Endodermal cell (in vitro differentiated cells): ENCODE data around the gene GARS1. TPM values are rescaled to one million over a fixed set of nuclear protein-coding genes. Genes with fewer than 3 reads are reported as not detected.

Experiments used
- DNase-seq: peaks from one replicate; pipeline ENCODE4 v3.0.0-alpha.2; 2017
- H3K27ac ChIP-seq: 2 replicates; pipeline ENCODE4 v1.5.1; 2013; ENCODE audit warnings: mild to moderate bottlenecking, low read depth, low read length, moderate library complexity
- H3K27me3 ChIP-seq: 2 replicates; pipeline ENCODE4 v1.6.1; 2013; ENCODE audit warnings: mild to moderate bottlenecking, low read length, moderate library complexity; ENCODE audit not compliant: insufficient read depth, control insufficient read depth, poor library complexity, severe bottlenecking
- H3K36me3 ChIP-seq: 2 replicates; pipeline ENCODE4 v1.7.0; 2013; ENCODE audit warnings: mild to moderate bottlenecking, low read length, moderate library complexity; ENCODE audit not compliant: control insufficient read depth, insufficient read depth
- H3K4me1 ChIP-seq: one replicate; pipeline ENCODE4 v1.7.0; 2013; ENCODE audit warnings: low read length; ENCODE audit not compliant: control insufficient read depth, insufficient read depth
- H3K4me3 ChIP-seq: 2 replicates; pipeline ENCODE4 v1.5.1; 2013; ENCODE audit warnings: mild to moderate bottlenecking, low read length, moderate library complexity
- H3K9ac ChIP-seq: 2 replicates; pipeline ENCODE4 v1.6.1; 2013; ENCODE audit warnings: mild to moderate bottlenecking, low read length, moderate library complexity; ENCODE audit not compliant: poor library complexity, severe bottlenecking; ENCODE audit errors: extremely low read depth
- H3K9me3 ChIP-seq: 2 replicates; pipeline ENCODE4 v1.6.1; 2013; ENCODE audit warnings: mild to moderate bottlenecking, low read length, moderate library complexity; ENCODE audit not compliant: control insufficient read depth
- H3K27ac Mint-ChIP-seq: 2 replicates; pipeline ENCODE4 v1.8.0; 2020; ENCODE audit warnings: mixed read lengths
- H3K27me3 Mint-ChIP-seq: 2 replicates; pipeline ENCODE4 v1.8.0; 2021; ENCODE audit warnings: mild to moderate bottlenecking, mixed read lengths; ENCODE audit not compliant: insufficient read depth
- H3K36me3 Mint-ChIP-seq: 2 replicates; pipeline ENCODE4 v1.8.0; 2020; ENCODE audit warnings: low read depth, mixed read lengths
- H3K4me1 Mint-ChIP-seq: 2 replicates; pipeline ENCODE4 v1.8.0; 2020; ENCODE audit warnings: mixed read lengths
- H3K4me3 Mint-ChIP-seq: 2 replicates; pipeline ENCODE4 v1.8.0; 2020; ENCODE audit warnings: mild to moderate bottlenecking, moderate library complexity, mixed read lengths
- H3K9me3 Mint-ChIP-seq: 2 replicates; pipeline ENCODE4 v1.8.0; 2020; ENCODE audit warnings: mild to moderate bottlenecking, mixed read lengths
- CTCF ChIP-seq: fragments of 200-600 bp; sonication (generic); conservative IDR thresholded peaks from 2 replicates; pipeline ENCODE4 v1.5.0; 2021; ENCODE audit warnings: antibody characterized with exemption, mild to moderate bottlenecking
- WGBS, 2 experiments: methylation state at CpG; one replicate each; pipeline versions ENCODE4 v1.1.5 to v1.1.7; 2013; ENCODE audit warnings: missing lambda C conversion rate in 2 of 2, mixed read lengths in 1 of 2; ENCODE audit not compliant: insufficient coverage in 1 of 2, insufficient read length in 1 of 2; 5-methylcytosine and 5-hydroxymethylcytosine counted together
- total RNA-seq, 2 donors: library from RNA; stranded (reverse); fragmentation: NEBNext Ultra II Directional in 1 of 2; extraction: Animal tissue kit (Norgen Biotek cat#: 25700) in 1 of 2; gene quantifications; 2 replicates in 1 of 2; 3 replicates in 1 of 2; pipeline ENCODE4 v1.2.1, GENCODE V29; 2021

GARS1 gene
- total RNA-seq, 2 donors from 2014 or later, result 113 to 121 TPM

DNA sequence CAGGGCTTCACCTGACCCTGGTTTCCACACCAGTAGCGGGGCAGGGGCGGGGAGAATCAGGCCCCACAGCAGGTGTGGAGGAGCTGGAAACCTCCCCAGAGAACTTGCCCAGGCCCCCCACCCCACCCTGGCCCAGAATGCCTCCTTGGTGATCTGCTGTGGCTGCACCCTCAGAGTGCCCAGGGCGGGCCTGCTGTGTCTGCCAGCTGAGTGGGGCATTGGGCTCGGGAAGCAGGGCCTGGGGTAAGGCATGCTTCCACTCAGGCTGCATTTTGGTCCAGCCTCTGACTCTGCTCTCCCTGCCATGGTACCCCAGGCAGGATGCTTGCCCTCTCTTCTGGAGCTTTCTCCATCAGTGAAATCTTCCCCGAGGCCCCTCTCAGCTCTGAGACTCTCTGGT, 88.6 kb downstream of the GARS1 start:
- TF ChIP-seq CTCF, result no peak
- peaks cover 58% of the 10 kb centered on the region for H3K27me3 ChIP-seq
- H3K9me3 ChIP-seq, result no peaks in the 10 kb centered on the region
- Mint-ChIP-seq H3K27ac (no peak overlapping the region), H3K4me1 (peaks cover 15% of the 10 kb centered on the region), H3K36me3 (no peaks in the 10 kb centered on the region), H3K9me3 (no peaks in the 10 kb centered on the region), H3K27me3 (peaks cover 72% of the 10 kb centered on the region), H3K4me3 (no peak overlapping the region)
- 93 to 100% methylated on average over 1 to 5 of the region's 5 CpGs for WGBS, 2 experiments
- no peak overlapping the region for H3K9ac ChIP-seq
- DNase-seq, result no peak
- no peaks in the 10 kb centered on the region for H3K4me1 ChIP-seq
- H3K4me3 ChIP-seq, result no peak overlapping the region
- no peaks in the 10 kb centered on the region for H3K36me3 ChIP-seq
- no peak overlapping the region for H3K27ac ChIP-seq

Other genes with a start within 250 kb of the GARS1 start
- gene NOD1, start 116.1 kb upstream of the GARS1 start, total RNA-seq, result 1 to 10 TPM; 3.3 to 3.4 TPM
- gene GGCT, start 90.0 kb upstream of the GARS1 start, total RNA-seq, result 10 to 100 TPM; 46.4 to 48.9 TPM
- not detected for gene CRHR2, start 87.6 kb downstream of the GARS1 start, total RNA-seq
- gene INMT, start 157.3 kb downstream of the GARS1 start, total RNA-seq, result 1 to 10 TPM; 3.0 to 3.3 TPM
- 1 to 10 TPM; 7.2 to 8.1 TPM for gene MINDY4, start 176.5 kb downstream of the GARS1 start, total RNA-seq